Neural progenitor cell (in vitro differentiated cells): Measurements from ENCODE around the gene PHLPP1.

Experiments used
- CTCF ChIP-seq: fragments of 200-600 bp; sonication (generic); IDR thresholded peaks from 2 replicates; pipeline ENCODE4 v1.5.1; 2017; ENCODE audit warnings: antibody characterized with exemption, mild to moderate bottlenecking
- EZH2phosphoT487 ChIP-seq: fragments of 200-600 bp; sonication (generic); IDR thresholded peaks from 2 replicates; pipeline ENCODE4 v1.6.1; 2017; ENCODE audit warnings: antibody characterized with exemption

DNA sequence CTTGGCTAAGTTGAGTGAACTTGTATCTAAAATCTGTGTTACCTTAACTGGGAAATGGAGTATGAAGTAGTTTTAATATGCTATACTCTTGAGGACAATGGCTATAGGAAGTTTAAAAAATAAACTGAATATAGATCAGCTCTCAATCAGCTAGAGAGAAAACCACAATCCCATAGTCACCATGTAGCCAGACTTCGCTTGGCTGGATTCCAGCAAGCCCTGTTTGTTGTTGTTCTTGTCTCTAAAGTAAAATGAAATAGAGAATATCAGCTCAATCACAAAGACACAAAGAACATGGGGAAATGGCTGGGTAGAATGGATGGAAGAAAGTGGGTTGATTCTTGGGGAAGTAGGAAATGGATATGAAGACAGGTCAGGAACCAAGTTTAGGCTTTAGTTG lies 234.9 kb downstream of the PHLPP1 start:
- TF ChIP-seq CTCF (no peak), EZH2phosphoT487 (no peak)
